Right lobe of liver (tissue), 6 donors: ENCODE data around the gene GPR161. TPM values are rescaled to one million over a fixed set of nuclear protein-coding genes. Genes with fewer than 3 reads are reported as not detected.
"Not testable (repeated sequence)": the region's sequence is repeated elsewhere in the genome, so short reads cannot be mapped to it uniquely, and the experiment has no call there.

Experiments
- ATAC-seq, 4 donors: fragments of 200-7000 bp; cut with Tn5 transposase; one replicate each; pipeline ENCODE4 v1.9.1; 2020; ENCODE audit warnings: mild to moderate bottlenecking in 4 of 4, moderate library complexity in 4 of 4
- DNase-seq, 3 donors: peaks; one replicate each; pipeline ENCODE4 v3.0.0-alpha.2; 2020
- H3K27ac ChIP-seq, 3 donors: fragments of 200-600 bp; one replicate each; pipeline ENCODE4 v1.8.0; 2022
- H3K27me3 ChIP-seq, 2 donors: fragments of 200-600 bp; one replicate each; pipeline ENCODE4 v1.8.0; 2022
- H3K36me3 ChIP-seq, 4 donors: fragments of 200-600 bp; sonication (generic) in 1 of 4; one replicate each; pipeline versions ENCODE4 v1.5.1 to v1.8.0; 2017 to 2022; ENCODE audit warnings: control low read depth in 1 of 4
- H3K4me1 ChIP-seq, 4 donors: fragments of 200-600 bp; sonication (generic) in 1 of 4; one replicate each; pipeline versions ENCODE4 v1.5.1 to v1.8.0; 2017 to 2022; ENCODE audit warnings: control low read depth in 1 of 4
- H3K4me3 ChIP-seq, 3 donors: fragments of 200-600 bp; one replicate each; pipeline ENCODE4 v1.8.0; 2022
- H3K9me3 ChIP-seq, 4 donors: fragments of 200-600 bp; sonication (generic) in 1 of 4; one replicate each; pipeline versions ENCODE4 v1.5.1 to v1.8.0; 2017 to 2022; ENCODE audit warnings: control low read depth in 1 of 4
- CTCF ChIP-seq, 4 donors: fragments of 200-600 bp in 3 of 4; fragments of 450-650 bp in 1 of 4; IDR thresholded peaks; one replicate each; pipeline versions ENCODE4 v1.5.1 to v1.8.0; 2016 to 2022; ENCODE audit warnings: antibody characterized with exemption in 4 of 4, mild to moderate bottlenecking in 2 of 4
- POLR2A ChIP-seq: fragments of 450-650 bp; IDR thresholded peaks from one replicate; pipeline ENCODE4 v1.6.1; 2017; ENCODE audit warnings: antibody characterized with exemption, mild to moderate bottlenecking
- WGBS: methylation state at CpG from one replicate; pipeline ENCODE4 v1.1.6; 2018; ENCODE audit warnings: low coverage, low lambda C conversion rate; ENCODE audit not compliant: insufficient coverage; ENCODE audit errors: missing lambda C conversion rate; 5-methylcytosine and 5-hydroxymethylcytosine counted together
- intact Hi-C, 2 donors: fragments of 100-400 bp; cut with DNase I; formaldehyde crosslinking; loops; one replicate each; pipeline versions ENCODE4 v1.11.2 to v1.14.1; 2022
- total RNA-seq, 6 experiments: library from RNA; depleted of rRNA in 2 of 6; stranded (reverse); fragments of >200 nt in 2 of 6; fragmentation: NEBNext Ultra II Directional in 3 of 6; extraction: Animal tissue kit (Norgen Biotek cat#: 25700) in 3 of 6; gene quantifications; one replicate each; pipeline versions ENCODE4 v1.1.0 to v1.2.4, GENCODE V29; 2016 to 2023
- donor health status: DM: no; HTN: yes; CAD: no.
- donor health status: DM: no; HTN: no; CAD: no.
- donor health status: DM: no; HTN: no; CAD: no.
- donor health status: DM: no; HTN: yes; CAD: no.
- donor health status: DM: no; HTN: yes; CAD: no.

GPR161 gene
- total RNA-seq, 6 experiments from 2014 or later = 0.43 to 1.4 (median 0.48) TPM

GRCh38 chr1:168159251-168159650 lies 22.5 kb upstream of the GPR161 start:
- intact Hi-C loops = no loop called here
- TF ChIP-seq POLR2A = no peak
- TF ChIP-seq CTCF (IDR thresholded peaks at IDR 0.05) = no peak

GRCh38 chr1:168157638-168158037 lies 20.9 kb upstream of the GPR161 start:
- no peaks in the 10 kb centered on the region for H3K9me3 ChIP-seq
- TF ChIP-seq CTCF (IDR thresholded peaks at IDR 0.05) = no peak
- no peak for TF ChIP-seq POLR2A
- ATAC-seq = no peak

More at GRCh38 chr1:168159251-168159650, 22.5 kb upstream of the GPR161 start:
- DNase-seq (no peak), ATAC-seq (no peak)
- no peak overlapping the region for H3K4me3 ChIP-seq
- no peaks in the 10 kb centered on the region for H3K9me3 ChIP-seq
- 36% methylated on average over 1 of the region's 1 CpG for WGBS
- H3K27me3 ChIP-seq = no peaks in the 10 kb centered on the region
- H3K4me1 ChIP-seq = no peaks in the 10 kb centered on the region
- no peaks in the 10 kb centered on the region for H3K36me3 ChIP-seq
- no peak overlapping the region for H3K27ac ChIP-seq

GRCh38 chr1:168155910-168156309 lies 19.2 kb upstream of the GPR161 start:
- Histone ChIP-seq H3K36me3 (no peaks in the 10 kb centered on the region), H3K27me3 (no peaks in the 10 kb centered on the region), H3K4me3 (no peak overlapping the region), H3K9me3 (no peaks in the 10 kb centered on the region), H3K4me1 (no peaks in the 10 kb centered on the region), H3K27ac (no peak overlapping the region)
- TF ChIP-seq POLR2A (no peak), CTCF (IDR thresholded peaks at IDR 0.05) (no peak)
- 61% methylated on average over 4 of the region's 4 CpGs for WGBS
- ATAC-seq (no peak), DNase-seq (no peak)
- intact Hi-C loops = no loop called here

More at GRCh38 chr1:168157638-168158037, 20.9 kb upstream of the GPR161 start:
- DNase-seq = no peak
- Histone ChIP-seq H3K4me3 (no peak overlapping the region), H3K27me3 (no peaks in the 10 kb centered on the region), H3K27ac (no peak overlapping the region), H3K4me1 (no peaks in the 10 kb centered on the region), H3K36me3 (no peaks in the 10 kb centered on the region)
- intact Hi-C loops = no loop called here

GRCh38 chr1:168154707-168155106 lies 18.0 kb upstream of the GPR161 start:
- ATAC-seq, H3K4me3 ChIP-seq, H3K27ac ChIP-seq, H3K4me1 ChIP-seq, H3K27me3 ChIP-seq, intact Hi-C loops, DNase-seq, H3K9me3 ChIP-seq, H3K36me3 ChIP-seq: not testable (repeated sequence)
- WGBS = 51% methylated on average over 3 of the region's 4 CpGs

- WGBS = 78% methylated on average over 4 of the region's 4 CpGs
- H3K4me3 ChIP-seq = no peak overlapping the region
- no peaks in the 10 kb centered on the region for H3K27me3 ChIP-seq
- no peak for TF ChIP-seq CTCF (IDR thresholded peaks at IDR 0.05)
- TF ChIP-seq POLR2A = no peak
- no peak for ATAC-seq
- no peaks in the 10 kb centered on the region for H3K9me3 ChIP-seq
- H3K27ac ChIP-seq = no peak overlapping the region
- intact Hi-C loops = no loop called here
- H3K4me1 ChIP-seq = no peaks in the 10 kb centered on the region
- DNase-seq = no peak
- no peaks in the 10 kb centered on the region for H3K36me3 ChIP-seq
Observed at GRCh38 chr1:168151935-168152334, 15.2 kb upstream of the GPR161 start.
